SIG-M5 (cell line): Measurements from ENCODE around the gene GK.
"Not testable (repeated sequence)": the region's sequence is repeated elsewhere in the genome, so short reads cannot be mapped to it uniquely, and the experiment has no call there.

Experiments
- DNase-seq: peaks from one replicate; lab custom pipeline; 2025; lab: John Stamatoyannopoulos, UW

Gene GK

GRCh38 chrX:30654386-30654785, 1.2 kb downstream of the GK start:
- DNase-seq, result not testable (repeated sequence)

- DNase-seq, result no peak
Measured at GRCh38 chrX:30654989-30655607, 1.9 kb downstream of the GK start.

GRCh38 chrX:30655991-30656390, 2.8 kb downstream of the GK start:
- DNase-seq, result no peak

- no peak for DNase-seq
Measured at GRCh38 chrX:30657196-30658161, 4.3 kb downstream of the GK start.

GRCh38 chrX:30659421-30659820, 6.2 kb downstream of the GK start:
- peak; percentile 68 for DNase-seq

- no peak for DNase-seq
Measured at GRCh38 chrX:30661228-30661627, 8.0 kb downstream of the GK start.

GRCh38 chrX:30663322-30663721, 10.1 kb downstream of the GK start:
- no peak for DNase-seq

- no peak for DNase-seq
Measured at GRCh38 chrX:30665471-30665870, 12.2 kb downstream of the GK start.

GRCh38 chrX:30666094-30666493, 12.9 kb downstream of the GK start:
- no peak for DNase-seq

GRCh38 chrX:30668581-30668980, 15.4 kb downstream of the GK start:
- no peak for DNase-seq

GRCh38 chrX:30671189-30671588, 18.0 kb downstream of the GK start:
- not testable (repeated sequence) for DNase-seq

GRCh38 chrX:30673127-30673796, 20.0 kb downstream of the GK start:
- DNase-seq, result no peak

- no peak for DNase-seq
Measured at GRCh38 chrX:30673884-30674598, 20.8 kb downstream of the GK start.

- DNase-seq, result no peak
Measured at GRCh38 chrX:30674799-30675198, 21.6 kb downstream of the GK start.

GRCh38 chrX:30679369-30679768, 26.1 kb downstream of the GK start:
- DNase-seq, result no peak

- no peak for DNase-seq
Measured at GRCh38 chrX:30680618-30681017, 27.4 kb downstream of the GK start.

GRCh38 chrX:30688641-30689040, 35.4 kb downstream of the GK start:
- DNase-seq, result no peak

- DNase-seq, result no peak
Measured at GRCh38 chrX:30689116-30689515, 35.9 kb downstream of the GK start.

- DNase-seq, result no peak
Measured at GRCh38 chrX:30690330-30690729, 37.1 kb downstream of the GK start.

GRCh38 chrX:30693999-30694650, 40.9 kb downstream of the GK start:
- DNase-seq, result no peak

GRCh38 chrX:30702736-30703135, 49.5 kb downstream of the GK start:
- no peak for DNase-seq
